ENCODE data around the gene ZNF536.
"Not testable (repeated sequence)": the region's sequence is repeated elsewhere in the genome, so short reads cannot be mapped to it uniquely, and the experiment has no call there.

ZNF536 gene

DNA sequence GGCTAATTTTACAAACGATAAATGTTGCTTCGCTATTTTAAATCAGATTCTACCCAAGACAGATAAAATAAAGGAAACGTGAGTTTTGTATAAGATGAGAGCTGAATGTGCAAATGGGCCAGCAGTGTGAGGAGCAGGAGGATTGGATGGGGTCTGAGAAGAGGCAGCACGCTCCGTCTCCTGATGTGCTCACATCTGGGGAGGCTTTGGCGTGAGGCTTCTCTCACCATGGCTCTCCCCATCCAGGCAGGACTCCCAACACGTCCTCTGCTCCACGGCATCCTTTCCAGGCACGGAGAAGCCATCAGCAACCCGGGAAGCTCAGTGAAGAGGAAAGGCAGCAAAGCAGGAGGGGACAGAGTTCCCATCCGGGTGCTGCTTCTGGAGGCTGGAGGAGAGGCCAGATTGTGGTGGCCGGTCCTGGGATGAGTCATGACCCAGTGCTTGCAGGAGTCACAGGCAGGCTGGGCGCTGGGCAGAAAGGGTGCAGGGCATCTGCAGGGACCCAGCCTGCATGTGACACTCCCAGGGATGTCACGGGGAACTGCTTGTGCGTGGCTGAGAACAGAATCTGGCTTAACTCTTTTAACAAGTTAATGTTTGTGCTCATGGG is 47.5 kb downstream of the ZNF536 start:
- no peak for DNase-seq (ENCODE audit: low read depth)

DNA sequence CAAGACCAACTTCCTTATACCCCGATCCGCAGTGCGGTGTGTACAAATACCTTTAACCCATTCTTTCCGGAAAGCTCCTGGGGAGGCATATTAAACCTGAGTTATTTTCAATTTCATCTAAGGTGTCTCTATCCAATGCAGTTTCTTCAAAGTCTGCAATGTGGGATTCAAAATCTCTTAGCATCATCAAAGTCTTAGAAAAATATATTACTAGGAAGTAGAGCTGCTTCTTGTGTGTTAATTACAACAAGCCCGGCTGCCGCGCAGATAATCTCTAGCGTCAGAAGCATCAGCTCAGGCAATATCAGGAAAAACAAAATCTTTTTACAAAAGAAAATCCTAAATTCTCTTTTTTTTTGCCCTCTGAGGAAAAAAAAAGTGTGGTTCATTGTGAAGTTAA is 48.1 kb downstream of the ZNF536 start:
- DNase-seq (ENCODE audit: low read depth): no peak

DNA sequence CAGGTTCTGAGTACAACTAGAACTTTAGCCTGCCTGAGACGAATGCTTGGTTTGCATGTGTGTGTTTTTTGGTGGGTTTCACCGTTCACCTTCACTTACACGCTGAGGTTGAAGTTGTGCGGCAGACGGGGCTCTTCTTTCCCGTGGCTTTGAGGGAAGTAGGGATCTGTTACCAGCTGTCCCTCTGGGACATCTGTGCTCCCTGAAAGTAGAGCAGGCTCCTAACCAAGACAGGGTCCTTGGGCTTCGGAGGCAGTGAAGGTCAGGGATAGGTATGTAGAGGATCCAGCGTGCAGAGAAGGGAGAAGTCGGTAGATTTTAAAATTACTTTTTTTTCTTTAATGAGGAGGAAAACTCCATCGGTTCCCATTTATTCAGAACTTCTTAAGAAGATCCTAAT is 48.7 kb downstream of the ZNF536 start:
- no peak for DNase-seq (ENCODE audit: low read depth)

DNA sequence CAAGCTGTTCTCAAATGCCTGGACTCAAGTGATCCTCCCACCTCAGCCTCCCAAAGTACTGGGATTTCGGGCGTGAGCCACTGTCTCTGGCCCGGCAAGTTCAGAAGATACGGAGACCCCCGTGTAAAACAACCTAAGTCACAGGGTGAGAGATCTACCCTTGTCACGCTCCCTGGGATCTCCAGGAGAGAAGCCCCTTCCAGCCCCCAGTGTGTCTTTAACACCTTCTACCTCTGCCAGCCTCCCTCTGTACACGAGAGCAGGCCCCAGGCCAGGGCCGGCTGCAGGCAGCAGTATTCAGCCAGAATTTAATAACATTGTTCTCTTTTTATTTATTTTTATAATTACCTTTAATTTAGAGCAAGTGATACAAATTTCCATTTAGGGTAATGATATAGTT is 49.4 kb downstream of the ZNF536 start:
- DNase-seq (ENCODE audit: low read depth): no peak

DNA sequence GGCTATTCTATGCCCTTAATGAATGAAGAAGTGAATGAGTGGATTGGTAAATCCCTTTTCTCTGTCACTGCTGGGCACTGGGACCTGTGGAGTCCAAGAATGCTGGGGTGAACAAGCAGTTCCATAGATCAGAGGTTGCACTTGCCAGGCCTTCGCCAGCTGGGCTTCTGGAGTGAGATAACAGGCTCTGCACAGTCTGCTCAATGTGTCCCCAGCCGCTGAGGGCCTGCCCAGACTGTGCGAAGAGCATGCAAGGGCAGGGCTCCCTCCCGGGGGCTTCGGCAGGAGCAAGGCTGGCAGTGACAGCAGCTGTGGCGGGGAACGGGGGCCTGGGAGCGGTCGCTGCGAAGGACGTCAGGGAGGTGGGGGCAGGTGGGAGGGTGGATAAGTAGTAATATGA is 51.3 kb downstream of the ZNF536 start:
- no peak for DNase-seq (ENCODE audit: low read depth)

DNA sequence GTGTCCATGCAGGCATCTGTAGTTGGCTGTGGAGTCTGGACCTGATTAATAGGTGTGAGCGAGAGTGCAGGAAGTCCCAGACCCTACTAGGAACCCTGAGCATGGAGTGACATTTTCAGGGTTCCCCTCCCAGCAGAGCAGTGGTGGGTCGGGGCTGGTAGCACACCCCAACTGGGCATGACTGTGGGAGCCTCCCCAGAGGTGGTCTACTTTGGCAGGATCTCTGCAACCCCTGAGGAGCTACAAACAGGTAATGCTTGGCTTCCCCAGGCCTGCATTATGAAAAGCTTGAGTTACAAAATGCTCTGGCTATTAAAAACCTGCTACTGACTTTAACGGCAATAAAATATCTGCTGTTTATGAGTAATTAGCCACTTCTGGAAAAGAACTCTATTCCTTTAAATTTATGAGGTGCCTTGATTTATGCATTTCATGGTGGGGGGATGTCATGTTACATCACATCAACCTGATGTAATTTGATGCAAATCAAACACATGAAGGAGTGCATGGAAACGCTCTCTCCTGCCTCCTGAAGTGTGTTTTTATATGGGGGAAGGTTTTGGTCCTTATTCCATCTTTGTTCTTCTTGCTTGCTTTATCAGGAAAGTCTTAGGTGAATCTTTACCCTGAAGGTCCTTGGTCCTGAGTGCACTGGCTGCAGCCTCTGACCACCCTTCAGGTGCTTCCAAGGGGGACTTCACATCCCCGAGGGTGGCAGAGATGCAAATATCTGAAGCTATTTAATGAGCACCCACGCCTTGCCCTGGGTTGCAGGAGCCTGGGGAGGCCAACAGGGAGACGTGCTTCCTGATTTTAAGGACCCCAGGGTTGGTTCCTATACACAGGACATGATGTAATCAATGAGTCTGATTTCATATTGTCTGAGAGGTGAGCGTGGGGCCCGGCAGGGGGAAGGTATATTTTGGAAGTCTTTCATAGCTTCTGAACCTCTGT is 54.0 kb downstream of the ZNF536 start:
- DNase-seq (ENCODE audit: low read depth): no peak

DNA sequence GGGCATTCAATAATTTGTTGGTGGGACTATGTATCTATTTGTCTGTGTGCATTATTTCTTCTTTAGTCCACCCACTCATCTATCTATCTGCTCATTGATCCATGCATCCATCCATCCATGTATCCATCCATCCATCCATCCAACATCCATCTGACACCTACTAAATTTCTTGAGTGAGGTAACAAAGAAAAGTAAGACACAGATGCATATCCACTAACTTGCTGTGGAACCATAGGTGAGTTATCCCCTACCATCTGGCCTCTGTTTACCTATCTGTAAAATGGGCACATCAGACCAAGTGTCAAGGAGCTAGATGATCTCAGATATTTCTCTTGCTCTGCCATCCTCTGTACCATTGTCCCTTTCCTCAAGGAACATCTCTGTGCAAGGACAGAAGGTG is 54.7 kb downstream of the ZNF536 start:
- no peak for DNase-seq (ENCODE audit: low read depth)

DNA sequence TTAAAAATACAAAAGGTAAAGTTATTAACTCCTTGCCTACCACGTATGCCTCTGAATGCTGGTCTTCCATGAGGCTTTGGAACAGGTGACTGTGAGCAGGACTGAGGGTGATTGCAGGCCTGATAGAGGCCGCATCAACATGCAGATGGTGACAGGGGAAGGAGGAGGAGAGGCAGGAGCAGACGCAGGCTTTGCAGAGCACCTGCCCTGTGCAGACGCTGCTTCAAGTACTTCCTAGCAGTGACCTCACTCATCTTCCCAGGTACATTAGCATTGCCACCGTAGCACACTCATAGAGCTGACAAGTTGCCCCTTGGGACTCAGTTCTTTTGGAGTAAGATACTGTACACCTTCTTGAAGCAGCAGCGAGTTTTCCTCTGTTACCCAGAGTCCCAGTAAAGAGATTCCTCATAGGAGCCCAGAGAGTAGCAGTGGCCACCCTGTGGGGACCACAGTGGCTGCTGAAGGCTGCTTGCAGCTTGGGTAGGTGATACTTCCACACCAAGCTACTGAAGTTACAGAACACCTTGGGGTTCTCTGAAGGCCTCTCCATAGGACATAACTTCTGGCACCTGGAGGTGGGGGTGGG is 56.0 kb downstream of the ZNF536 start:
- no peak for DNase-seq (ENCODE audit: low read depth)

DNA sequence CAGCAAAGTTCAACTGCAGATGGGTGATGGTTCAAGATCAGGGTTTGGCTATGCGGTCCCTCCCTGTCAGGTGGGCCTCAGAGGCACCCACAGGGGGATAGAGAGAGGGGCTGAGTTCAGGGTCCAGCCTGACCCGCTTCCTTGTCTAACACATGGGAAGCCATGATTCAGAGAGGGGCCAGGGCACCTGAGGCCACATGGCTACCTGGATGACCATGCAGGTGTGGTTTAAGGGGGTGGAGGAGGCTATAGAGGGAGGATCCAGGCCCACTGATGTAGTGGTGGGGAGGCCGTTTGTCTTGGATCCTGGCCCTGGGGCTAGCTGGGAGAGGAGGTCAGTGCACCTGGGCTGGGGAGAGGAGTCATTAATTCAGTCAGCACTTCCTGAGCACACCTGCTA is 56.7 kb downstream of the ZNF536 start:
- no peak for DNase-seq (ENCODE audit: low read depth)

DNA sequence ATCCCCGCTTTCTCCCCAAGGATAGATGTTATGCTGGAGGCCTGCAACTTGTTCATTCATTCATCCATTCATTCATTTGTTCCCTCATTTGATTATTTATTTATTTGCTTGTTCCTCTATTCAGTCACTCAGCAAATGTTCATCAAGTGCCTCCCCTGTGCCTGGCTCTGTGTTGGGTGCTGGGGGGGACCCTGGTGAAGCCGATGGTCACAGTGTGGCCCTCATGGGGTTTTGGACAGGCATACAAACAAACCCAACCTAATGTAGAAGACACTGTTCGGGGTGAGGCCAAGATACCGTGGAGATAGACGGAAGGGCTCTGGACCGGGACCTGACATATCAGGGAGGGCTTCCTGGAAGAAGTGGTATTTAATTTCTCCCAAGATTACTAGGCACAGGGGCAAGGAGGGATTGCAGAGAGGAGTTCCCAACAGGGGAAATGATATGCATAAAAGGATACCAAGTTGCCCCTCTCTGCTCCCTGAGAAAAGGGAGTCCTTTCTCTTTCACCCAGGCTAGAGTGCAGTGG is 58.1 kb downstream of the ZNF536 start:
- no peak for DNase-seq (ENCODE audit: low read depth)

DNA sequence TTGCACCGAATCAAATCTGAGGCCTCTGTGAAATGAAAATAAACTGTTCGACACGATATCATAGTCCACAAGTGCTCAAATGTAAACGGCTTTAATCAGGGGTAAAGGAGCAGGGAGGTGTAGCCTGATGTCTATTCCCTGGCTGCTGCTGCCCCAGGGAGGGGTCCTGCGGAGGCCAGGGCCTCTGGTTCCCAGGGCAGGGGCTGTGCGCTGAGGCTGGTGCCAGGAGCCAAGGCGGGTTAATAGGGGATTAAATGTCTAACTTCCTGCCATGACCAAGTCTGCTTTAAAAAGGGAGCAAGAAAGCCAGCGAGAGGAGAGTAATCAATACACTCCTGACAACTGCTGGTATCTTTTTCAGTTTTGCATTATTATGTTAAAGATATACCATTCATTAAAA is 59.4 kb downstream of the ZNF536 start:
- no peak for DNase-seq (ENCODE audit: low read depth)

DNA sequence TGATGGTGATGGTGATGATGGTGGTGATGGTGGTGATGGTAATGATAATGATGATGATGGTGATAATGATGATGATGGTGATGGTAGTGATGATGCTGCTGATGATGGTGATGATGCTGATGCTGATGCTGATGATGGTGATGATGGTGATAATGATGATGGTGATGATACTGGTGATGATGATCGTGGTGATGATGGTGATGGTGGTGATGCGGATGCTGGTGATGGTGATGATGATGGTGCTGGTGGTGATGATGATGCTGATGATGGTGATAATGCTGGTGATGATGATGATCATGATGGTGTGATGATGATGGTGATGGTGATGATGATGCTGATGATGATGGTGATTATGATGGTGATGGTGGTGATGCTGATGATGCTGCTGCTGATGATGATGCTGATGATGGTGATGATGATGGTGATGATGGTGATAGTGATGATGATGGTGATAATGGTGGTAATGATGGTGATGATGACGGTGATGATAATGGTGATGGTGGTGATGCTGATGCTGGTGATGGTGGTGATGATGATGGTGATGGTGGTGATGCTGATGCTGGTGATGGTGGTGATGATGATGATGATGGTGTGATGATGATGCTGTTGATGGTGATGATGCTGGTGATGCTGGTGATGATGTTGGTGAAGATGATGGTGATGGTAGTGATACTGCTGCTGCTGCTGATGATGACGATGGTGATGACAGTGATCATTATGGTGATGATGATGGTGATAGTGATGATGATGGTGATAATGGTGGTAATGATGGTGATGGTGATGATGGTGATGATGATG is 62.8 kb downstream of the ZNF536 start:
- DNase-seq (ENCODE audit: low read depth): no peak

DNA sequence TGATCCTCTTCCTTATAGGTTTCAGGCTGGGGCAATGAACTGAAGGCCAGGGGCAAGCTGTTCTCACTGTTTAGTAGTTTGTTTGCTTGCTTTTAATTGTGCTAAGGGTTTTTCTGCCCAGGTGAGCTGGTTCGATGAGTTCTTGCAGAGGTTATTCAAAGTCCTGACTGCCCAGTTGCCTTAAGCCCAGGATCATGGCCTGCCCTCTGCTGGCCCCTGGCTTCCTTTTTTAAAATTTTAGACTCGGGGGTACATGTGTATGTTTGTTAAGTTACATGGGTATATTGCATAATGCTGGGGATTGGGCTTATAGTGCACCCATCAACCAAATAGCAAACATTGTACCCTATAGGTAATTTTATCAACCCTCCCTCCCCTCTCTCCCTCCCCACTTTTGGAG is 65.7 kb downstream of the ZNF536 start:
- DNase-seq (ENCODE audit: low read depth): no peak

DNA sequence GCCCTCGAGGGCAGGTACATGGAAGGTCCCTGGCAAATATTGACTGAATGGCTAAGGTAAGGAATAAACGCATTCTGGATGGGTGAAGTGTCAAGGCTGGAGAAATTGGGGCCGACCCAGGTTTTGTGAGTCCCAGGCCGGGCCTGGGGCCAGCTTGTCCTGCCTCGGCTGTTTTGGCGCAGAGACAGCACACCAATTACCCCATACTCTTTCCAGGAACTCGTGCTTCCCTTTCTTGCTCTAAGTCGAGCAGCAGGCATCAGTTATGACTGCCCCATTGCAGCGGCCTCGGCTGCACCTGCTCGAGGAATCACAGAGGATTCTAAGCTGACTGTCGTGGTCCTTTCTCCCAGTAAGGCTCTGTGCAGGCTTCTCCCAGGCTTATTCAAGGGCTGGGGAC is 67.1 kb downstream of the ZNF536 start:
- DNase-seq (ENCODE audit: low read depth): no peak

DNA sequence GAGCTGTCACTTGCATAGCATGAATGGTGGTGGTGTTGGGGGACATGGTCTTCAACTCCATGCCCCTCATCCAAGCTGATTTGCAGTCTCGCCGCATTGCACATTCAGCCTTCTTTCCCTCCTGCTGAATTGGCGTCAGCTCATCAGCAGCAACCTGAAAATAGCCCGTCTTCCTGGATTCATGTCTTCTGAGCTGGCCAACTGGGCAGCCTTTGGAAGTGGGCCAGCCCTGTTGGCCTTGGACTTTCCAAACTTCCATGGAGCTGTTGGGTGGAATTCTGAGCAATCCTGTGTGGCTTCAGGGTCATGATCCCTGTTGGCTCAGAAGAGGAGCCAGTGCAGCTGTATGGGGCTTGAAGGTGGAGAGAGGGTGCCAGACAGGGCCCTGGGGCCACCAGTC is 68.8 kb downstream of the ZNF536 start:
- DNase-seq (ENCODE audit: low read depth): no peak

DNA sequence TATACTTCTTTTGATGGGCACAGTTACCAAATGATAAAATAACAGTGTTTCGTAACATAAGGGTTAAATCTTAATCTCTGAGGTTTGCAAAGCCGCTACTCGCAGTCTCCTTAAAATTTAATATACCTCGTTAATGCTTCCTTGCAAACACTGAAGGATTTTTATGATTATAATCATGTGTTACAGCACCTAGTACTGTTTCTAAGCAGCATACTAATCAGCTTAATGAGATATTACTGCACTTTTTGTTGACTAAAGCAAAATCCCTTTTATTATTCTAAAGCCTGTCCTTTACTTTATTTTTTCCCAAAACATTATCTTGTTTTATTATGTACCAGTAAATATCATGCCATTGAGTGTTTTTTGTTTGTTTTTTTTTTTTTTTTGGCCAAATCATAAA is 70.5 kb downstream of the ZNF536 start:
- no peak for DNase-seq (ENCODE audit: low read depth)

DNA sequence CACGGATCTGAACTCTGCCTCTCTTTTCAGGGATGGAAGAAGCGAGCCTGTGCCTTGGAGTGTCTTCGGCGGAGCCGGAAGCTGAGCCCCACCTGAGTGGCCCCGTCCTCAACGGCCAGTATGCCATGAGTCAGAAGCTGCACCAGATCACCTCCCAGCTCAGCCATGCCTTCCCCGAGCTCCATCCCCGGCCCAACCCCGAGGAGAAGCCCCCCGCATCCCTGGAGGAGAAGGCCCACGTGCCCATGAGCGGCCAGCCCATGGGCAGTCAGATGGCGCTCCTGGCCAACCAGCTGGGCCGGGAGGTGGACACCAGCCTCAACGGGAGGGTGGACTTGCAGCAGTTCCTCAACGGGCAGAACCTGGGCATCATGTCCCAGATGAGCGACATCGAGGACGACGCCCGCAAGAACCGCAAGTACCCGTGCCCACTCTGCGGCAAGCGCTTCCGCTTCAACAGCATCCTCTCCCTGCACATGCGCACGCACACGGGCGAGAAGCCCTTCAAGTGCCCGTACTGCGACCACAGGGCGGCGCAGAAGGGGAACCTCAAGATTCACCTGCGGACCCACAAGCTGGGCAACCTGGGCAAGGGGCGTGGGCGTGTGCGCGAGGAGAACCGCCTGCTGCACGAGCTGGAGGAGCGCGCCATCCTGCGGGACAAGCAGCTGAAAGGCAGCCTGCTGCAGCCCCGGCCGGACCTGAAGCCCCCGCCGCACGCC is 71.5 kb downstream of the ZNF536 start:
- no peak for DNase-seq (ENCODE audit: low read depth)

DNA sequence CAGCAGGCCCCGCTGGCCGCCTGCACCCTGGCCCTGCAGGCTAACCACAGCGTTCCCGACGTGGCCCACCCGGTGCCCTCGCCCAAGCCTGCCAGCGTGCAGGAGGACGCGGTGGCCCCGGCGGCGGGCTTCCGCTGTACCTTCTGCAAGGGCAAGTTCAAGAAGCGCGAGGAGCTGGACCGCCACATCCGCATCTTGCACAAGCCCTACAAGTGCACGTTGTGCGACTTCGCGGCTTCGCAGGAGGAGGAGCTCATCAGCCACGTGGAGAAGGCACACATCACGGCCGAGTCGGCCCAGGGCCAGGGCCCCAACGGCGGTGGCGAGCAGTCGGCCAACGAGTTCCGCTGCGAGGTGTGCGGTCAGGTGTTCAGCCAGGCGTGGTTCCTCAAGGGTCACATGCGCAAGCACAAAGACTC is 72.1 kb downstream of the ZNF536 start:
- no peak for DNase-seq (ENCODE audit: low read depth)

DNA sequence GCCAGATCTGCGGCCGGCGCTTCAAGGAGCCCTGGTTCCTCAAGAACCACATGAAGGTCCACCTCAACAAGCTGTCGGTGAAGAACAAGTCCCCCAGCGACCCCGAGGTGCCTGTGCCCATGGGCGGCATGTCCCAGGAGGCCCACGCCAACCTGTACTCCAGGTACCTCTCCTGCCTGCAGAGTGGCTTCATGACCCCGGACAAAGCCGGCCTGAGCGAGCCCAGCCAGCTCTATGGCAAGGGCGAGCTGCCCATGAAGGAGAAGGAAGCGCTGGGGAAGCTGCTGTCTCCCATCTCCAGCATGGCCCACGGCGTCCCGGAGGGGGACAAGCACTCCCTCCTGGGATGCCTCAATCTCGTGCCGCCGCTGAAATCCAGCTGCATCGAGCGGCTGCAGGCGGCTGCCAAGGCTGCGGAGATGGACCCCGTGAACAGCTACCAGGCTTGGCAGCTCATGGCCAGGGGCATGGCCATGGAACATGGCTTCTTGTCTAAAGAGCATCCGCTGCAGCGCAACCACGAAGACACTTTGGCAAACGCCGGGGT is 72.6 kb downstream of the ZNF536 start:
- no peak for DNase-seq (ENCODE audit: low read depth)

DNA sequence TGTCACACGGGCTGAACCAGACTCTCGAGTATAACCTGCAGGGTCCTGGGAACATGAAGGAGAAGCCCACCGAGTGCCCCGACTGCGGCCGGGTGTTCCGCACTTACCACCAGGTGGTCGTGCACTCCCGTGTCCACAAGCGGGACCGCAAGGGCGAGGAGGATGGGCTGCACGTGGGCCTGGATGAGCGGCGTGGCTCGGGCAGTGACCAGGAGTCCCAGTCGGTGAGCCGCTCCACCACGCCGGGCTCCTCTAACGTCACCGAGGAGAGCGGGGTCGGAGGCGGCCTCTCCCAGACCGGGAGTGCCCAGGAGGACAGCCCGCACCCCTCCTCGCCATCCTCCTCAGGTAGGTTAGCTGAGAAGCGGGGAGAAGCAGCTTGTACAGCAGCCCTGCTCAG is 73.2 kb downstream of the ZNF536 start:
- no peak for DNase-seq (ENCODE audit: low read depth)

DNA sequence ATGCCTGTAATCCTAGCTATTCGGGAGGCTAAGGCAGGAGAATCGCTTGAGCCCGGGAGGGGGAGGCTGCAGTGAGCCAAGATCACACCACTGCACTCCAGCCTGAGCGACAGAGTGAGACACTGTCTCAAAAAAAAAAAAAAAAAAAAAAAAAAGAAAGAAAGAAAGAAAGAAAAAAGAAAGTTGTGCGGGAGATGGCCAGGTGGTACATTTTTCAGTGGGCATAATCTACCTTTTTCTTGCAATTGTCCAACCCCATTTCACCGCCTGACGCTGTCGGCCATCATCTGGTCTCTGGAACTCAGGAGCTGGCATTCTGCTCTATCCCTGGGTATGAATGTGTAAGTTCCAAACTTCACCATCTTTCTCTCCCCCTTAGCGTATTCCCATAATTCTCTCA is 73.9 kb downstream of the ZNF536 start:
- DNase-seq (ENCODE audit: low read depth): not testable (repeated sequence)

All from iris pigment epithelial cell (primary cell).